Measurements from ENCODE around the gene SYNDIG1. TPM values are rescaled to one million over a fixed set of nuclear protein-coding genes. Genes with fewer than 3 reads are reported as not detected.

SYNDIG1 gene
- polyA plus RNA-seq, 5 donors: 4.6 to 6.8 (median 5.3) TPM

DNA sequence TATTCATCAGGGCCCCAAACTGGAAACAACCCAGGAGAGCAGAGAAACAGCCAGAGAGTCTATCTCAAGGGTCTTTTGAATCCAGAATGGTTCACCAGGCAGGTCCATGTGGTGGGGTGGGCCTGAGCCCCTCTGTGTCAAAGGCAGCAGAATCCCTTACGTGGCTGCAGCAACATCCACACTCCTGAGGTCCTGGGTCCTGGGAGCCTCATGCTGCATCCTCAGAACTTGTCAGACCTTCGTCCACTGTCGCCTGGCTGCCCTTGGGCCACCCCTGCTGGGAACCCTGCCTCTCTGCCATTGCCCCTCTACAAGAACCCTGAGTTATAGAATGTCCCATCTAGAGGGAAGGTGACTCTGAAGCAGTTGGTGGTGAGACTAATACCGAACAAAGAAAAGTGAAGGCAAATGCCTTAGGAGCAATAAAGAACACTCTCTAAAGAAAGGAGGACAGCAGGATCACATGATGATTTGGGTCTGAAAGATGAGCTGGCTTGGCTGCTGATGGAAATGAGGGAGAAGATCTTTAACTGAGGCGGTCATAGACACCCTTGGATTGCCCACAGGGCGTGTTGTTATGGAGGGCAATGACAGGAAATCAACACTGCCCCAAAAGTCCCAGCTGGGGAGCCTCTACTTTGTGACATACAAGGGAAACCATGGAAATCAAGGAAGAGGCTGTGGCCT lies 161.2 kb downstream of the SYNDIG1 start:
- no peak for DNase-seq

DNA sequence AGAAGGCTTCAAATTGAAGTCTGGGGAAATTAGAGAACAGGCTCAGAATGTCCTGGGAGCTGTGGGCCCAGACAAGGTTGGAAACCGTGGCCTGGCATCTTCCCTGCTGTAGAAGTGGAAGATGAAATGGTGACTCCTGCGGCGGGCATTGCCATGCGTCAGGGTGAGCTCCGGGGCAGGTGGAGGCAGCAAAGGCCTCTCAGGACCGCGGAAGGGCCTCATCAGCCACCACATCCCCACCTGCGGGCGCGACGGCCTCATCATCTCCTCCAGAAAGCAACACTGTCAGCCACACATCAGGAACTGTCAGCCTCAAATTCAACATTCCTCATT lies 161.7 kb downstream of the SYNDIG1 start:
- DNase-seq: no peak

DNA sequence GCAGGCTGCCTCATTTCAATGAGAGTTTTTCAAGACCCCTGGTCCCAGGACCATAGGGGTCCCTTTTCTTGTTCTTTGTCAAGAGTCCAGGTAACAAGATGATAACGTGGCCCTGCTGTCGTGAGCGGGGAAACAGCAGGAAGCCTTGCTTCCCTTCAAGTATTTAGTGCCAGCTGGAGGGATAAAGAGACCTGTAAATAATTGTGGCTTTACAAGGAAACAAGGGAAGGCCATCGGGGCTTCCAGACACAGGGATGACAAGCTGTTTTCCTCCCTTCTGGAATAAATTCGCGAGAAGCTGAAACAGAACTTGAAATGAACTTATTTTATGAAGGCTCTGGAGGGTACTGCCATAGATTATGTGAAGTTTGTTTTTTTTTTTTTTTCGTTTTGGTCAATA lies 163.2 kb downstream of the SYNDIG1 start:
- DNase-seq: no peak

DNA sequence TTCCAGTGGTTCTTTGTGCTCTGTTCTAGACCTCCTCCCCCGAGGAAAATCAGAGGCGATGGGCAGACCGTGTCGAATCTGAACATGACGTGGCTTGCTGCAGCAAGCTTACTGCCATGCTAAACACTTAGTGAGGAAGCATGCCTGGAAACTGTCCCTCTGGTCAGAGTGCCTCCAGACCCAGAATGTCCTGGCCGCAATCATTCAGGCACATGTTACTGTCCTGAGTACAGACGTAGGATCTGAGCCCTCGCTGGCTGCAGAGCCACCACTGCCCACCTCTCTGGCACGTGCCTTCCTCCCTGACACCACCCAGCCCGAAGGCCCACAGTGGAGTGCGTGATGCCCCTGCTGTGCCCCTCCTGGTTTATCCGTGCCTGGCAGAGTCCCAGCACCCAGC lies 163.6 kb downstream of the SYNDIG1 start:
- DNase-seq: no peak

DNA sequence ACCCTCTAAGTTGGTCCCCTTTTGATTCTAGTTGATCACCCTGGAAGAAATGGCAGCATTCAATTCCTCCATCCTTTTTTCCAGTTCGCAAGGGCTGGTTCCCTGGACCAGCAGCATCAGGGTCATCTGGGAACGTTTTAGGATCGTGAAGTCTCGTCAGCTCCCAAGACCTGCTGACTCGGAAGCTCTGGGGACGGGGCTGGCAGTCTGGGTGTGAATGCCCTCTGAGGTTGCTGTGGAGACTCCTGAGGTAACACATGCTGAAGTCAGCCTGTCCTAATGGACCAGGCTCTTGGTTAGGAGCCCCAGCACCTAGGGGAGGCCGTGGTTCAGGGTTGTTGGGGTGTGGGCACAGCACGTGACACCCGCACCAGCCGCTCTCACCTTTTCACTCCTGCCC lies 164.1 kb downstream of the SYNDIG1 start:
- DNase-seq: no peak

DNA sequence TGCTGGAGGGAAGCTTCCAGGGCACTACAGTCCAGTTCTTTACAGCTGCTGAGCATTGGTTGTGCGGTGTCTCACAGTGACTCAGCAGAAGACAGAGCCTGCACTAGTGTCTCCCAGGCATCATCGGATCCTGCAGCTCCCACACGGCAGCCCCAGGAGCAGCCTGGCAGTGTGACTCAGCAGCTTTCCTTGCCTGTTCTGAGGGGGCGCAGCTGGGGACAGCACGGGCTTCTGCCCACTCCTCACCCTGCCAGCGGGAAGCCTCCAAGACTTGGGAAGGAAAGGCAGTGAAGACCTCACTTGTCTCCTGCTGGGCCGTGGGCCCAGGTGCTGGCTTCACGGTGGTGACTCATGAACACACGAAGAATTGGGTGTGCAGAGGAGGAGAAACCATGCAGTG lies 165.4 kb downstream of the SYNDIG1 start:
- DNase-seq: no peak

DNA sequence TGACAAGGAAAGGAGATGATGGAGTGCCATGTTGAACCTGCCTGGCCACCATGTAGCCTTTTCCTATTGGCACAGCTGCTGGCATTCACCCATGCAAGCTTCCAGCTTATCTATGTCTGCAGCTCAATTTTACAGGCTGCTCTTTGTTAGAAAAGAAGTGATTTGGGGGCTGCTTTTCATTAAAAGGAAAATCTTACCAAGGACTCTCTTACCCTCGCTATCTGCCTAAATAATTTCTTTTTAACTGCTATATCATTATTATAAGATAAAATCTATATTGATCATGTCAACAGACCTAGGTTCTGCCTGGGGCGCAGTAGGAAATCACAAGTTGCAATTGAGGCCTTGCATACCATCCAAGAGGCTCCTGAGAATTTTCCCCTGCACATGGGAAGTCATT lies 167.2 kb downstream of the SYNDIG1 start:
- no peak for DNase-seq

DNA sequence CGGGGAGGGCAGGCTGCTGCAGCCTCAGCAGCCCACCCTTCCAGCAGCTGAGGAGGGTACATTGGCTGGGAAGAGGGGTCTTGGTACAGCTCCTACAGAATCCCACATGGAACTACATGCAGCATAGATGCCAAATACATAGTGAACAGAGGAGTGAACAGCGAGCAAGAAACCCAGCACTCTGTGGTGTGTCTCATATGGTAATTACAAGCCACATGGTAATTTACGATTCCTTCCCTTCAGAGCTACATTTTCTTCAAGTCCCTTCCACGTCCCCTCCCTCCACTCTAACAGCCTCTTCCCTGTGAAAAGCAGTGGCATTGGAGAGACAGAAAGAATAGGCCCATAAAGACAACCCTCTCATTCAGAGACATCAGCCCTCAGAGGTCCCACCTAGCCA lies 167.7 kb downstream of the SYNDIG1 start:
- no peak for DNase-seq

DNA sequence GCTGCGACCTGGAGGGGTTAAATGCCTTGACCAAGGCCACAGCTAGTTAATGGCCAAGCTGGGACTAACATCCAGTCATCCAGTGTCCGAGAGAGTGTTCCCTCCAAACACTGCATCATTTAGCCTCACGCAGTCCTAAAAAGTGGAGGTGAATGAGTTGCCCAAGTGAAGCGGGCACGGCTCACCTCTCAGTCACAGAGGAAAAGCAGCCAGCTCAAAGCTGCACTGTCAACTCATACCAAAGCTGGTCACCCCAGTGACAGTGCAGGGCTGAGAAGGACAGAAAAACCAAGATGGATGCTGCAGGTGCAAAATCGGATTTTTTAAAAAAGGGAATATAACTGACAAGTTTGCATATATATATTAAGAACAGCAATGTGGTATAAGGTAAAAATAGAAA lies 168.5 kb downstream of the SYNDIG1 start:
- no peak for DNase-seq

DNA sequence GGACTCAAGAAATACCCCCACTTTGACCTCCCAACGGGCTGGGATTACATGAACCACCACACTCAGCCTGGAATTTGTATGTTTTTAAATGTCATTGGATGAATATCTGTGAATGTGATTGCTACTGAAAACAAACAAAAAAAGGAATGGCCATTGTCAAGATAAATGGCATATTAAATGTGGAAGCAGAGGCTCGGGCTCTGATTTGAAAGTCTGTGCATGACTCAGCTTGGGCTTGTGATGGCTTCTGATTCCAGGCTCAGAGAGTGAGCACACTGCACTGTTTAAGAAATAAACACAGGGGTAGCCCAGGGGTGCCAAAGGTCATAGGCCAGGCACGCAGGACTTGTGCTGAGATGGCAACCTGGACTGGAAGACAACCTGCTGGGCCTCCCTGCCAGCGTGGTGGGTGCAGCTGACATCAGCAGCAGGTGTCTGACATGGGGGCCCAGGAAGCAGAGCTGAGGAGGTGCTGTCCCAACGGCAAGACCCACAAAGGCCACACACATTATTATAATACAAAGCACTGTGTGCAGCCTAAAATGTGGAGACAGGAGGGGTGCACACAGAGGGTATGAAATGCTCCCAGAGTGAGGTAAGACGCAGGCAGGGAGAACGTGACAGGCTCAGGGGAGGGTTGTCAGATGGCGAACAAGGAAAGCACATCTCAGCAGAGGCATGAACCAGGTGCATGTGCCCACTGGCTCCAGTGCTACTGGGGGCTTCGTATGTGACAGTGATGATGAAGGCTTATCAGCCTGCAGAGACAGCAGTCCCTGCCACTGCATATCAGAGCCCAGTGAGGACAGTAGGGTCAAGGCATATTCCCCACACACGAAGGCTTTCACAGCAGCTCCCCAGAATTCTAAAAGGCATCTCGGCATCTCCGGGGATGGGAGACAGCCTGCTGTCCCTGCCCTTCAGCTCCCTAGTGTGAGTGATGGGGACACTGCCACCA lies 169.4 kb downstream of the SYNDIG1 start:
- DNase-seq: no peak

DNA sequence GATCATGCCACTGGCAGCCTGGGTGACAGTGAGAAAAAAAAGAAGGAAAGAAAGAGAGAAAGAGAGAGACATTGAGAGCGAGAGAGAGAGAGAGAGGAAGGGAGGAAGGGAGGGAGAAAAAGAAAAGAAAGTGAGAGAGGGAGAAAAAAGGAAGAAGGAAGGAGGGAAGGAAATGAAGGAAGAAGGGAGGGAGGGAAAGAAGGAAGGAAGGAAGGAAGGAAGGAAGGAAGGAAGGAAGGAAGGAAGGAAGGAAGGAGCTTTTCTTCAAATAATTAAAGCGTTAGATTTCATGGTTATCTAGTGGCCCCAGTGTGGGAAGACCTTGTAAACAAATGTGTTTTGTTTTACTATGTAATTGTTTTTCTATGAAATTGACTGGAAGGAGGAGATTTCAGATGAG lies 170.8 kb downstream of the SYNDIG1 start:
- no peak for DNase-seq

DNA sequence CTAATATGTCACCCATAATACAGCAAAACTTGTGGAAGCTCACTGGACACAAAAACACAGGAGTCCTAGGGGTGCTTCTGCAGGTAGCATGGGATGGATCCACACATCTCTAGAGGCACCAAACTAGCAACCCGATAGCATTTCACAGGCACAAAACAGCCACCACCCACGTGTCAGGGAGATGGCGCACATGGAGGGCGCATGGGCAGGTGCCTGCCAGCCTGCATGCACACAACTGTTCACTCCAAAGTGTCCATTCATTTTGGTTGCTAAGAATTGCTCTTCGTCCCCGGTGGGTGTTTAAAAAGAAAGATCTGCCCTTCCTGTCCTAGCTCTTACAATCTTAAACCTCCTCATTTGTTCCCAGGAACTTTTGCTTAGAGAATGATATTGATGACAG lies 171.3 kb downstream of the SYNDIG1 start:
- DNase-seq: no peak

DNA sequence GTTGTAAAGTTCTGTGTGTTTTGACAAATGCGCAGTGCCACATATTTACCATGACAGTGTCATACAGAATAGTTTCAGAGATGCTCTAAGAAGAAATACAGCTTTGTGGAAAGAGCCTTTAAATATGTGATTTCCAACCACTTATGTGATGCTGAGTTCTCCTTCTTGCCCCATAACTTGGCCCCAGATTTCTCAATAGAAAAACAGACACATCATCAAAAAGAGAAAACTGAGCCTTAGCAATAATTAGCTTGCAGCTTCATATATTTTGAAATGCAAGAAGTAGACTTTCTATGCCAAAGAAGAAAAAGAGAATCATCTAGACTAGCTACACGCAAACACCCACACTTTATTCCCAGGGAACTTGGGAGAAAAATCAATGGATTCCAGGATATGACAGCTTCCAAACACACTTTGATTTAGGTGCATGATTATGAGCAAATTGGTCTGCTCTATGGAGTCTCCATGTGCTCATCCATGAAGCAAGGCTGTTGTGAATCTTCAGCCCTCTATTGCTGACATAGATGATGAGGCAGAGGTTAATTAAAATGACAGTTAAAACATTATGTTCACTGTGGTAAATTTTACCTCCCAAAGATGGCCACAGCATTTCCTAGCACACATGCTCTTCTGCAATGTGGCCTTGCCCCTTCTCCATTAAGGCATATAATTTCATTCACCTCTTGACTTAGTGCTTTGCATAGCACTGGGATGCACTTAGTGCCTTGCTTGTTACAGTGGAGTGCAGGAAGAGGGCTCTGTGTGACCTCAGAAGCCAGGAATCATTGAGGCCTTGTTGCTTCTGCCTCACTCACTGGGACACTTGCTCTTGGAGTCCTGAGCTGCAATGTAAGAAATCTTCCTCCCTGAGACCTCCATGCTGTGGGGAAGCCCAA lies 174.6 kb downstream of the SYNDIG1 start:
- peak in 1 of 2 donors; percentile 42 for DNase-seq

DNA sequence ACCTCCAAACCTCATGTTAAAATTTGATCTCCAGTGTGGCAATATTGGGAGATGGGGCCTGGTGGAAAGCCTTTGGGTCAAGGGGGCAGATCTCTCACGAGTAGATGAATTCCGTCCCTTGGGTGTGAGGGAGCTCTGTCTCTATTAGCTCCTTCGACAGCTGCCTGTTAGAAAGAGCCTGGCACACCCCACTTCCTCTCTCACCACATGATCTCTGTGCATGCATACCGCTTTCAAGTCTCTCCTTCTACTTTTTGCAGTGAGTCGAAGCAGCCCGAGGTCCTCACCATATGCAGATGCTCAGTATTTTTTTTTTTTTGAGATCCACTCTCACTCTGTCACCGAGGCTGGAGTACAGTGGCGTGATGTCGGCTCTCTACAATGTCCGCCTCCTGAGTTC lies 176.9 kb downstream of the SYNDIG1 start:
- DNase-seq: no peak

DNA sequence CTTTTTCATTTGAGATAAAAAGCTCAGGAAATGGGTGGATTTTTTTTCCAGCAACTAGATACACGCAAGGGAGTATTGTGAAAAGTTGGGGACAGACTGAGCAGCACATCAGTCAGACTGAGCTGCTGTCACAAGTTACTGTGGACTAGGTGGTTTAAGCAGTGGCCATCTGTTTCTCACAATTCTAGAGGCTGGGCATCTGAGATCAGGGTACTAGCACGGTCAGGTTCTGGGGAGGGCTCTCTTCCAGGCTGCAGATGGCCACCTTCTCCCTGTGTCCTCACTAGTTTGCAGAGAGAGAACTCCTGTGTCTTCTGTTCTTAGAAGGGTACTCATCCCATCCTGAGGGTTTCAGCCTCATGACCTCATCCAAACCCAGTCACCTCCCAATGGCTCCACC lies 178.3 kb downstream of the SYNDIG1 start:
- DNase-seq: no peak

DNA sequence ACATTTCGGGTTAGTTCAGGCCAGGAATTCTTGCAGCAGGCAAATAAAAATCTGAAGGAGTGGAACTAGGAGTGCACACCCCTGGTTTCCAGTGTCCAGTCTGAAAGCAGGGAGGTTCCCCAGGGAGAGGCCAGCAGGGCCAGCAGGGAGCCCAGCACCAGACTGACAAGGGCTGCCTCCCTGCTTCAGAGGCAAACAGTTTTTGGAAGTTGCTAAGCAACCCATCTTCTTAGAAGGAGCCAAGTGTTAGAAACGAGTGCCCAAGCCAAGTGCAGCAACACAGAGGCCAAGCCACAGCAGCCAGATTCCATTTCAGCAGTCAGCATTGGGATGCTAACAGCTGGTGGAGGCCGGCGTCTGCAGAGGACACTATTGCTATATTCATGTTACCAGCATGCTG lies 179.1 kb downstream of the SYNDIG1 start:
- DNase-seq: peak in 1 of 2 donors; percentile 31

DNA sequence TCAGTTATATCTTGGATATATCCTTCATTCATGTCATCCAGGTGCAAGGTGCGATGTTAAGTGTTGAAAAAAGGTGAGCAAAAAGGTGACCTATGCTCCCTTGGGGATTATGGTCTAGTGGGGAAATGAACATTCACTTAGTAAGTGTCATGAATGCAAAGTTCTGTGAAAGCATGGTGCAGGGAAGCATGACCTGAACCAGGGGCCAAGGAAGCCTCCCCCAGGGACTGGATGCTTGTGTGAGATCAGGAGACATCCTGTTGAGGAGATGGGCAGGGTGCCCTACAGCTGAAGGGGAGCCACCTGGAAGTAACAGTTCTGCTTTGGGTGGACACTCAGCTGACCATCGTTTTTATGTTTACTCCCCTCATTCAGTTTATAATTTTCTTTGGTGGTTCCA lies 179.5 kb downstream of the SYNDIG1 start:
- no peak for DNase-seq

DNA sequence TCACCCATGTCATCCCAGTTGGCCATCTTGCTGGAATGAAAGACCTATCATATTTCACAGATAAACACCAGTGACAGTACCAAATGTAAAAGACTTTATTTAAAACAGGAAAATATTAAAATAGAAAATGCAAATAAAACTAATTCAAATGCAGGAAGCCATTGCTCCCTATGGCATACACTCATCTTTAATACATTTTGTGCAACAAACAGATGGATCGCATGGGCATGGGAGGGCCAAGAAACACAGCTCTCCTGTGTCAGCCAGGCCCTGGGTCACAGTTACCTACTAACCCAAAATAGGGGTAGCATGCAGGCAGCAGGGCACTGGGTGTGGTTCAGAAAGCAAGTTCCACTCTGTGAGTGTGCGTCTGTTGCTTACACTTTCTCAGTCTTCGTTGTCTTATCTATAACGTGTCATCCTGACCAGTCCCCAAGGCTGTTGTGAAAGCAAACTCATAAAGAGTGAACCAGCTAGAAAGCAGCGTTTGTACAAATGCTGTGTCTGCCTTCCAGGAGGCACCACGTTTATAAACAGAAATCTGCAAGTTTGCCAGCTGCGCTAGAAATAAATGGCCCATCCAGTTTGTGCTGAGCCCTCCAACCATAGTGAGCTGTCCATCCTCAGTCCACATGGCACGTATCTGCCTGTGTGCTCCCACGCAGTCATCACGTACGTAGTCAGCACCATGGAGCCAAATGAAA lies 180.5 kb downstream of the SYNDIG1 start:
- DNase-seq: peak in 1 of 2 donors; percentile 33

DNA sequence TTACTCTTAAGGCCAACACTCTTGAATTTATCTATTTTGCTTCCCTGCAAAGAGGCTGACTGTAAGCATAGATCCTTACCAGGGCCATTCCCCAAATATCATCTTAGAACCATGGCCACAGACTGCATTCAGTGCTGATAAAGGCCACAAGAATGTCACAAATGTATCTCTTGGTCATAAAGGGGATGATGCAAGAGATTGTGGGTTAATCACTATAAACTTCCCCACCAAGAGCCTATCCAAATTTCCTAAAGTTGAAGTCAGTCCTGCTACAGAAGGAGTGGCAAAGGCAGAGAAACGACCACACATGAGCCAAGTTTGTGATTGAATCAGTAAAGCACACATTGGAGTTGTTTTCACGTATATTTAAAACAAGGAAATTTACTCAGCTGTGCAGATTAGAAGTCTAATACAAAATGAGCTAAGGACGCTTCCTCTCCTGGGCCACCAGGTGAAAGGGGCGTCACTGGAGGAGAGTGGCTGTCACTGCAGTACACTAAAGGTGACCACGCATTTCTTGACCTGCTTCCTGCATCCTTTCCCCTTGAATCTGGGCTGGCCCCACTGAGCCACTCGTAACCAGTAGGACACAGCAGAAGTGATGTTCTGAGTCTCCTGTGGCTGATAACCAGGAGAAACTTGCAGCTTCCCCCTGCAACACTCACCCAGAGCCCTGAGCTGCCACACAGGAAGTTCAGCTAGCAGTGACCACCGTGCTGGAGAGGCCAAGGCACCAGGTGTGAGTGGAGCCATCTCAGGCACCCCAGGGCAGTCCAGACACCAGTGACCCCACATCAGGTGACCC lies 181.9 kb downstream of the SYNDIG1 start:
- no peak for DNase-seq

DNA sequence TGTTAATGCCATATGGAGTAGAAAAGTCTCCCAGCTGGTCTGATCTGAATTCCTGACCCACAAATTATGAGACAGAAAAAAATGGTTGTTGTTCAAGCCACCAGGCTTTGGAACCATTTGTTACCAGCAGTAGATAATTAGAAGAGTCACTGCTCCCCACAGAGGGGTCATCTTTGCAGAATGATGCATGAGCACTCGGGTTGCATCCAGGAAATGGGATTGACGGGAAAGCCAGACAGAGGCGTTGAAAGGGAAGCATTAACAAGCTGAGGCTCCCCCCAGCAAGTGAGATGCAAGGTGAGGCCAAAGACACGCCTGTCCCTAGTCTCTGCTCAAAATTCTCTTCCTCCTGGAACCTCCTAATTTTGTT lies 182.5 kb downstream of the SYNDIG1 start:
- no peak for DNase-seq

DNA sequence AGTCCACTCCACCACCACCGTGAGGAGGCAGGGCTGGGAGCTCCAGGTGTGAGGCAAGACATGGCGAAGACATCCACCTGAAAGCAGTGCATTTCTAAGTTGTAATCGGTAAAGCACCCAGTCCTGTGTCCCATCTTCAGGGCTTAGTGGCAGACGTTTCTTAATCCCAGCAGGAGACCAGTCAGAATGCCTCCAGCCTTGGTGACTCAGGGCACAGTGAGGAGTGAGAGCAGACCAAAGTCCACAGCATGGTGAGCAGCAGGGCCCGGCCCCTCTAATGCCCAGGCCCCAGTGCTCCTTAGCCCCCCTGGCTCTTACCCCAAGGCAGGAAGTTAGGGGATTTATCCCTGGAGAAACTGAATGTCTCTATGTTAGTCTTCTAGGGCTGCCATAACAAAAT lies 183.9 kb downstream of the SYNDIG1 start:
- no peak for DNase-seq

Measured in right lung (tissue), 5 donors.